Measurements from ENCODE around the gene NT5DC3.
"Not testable (repeated sequence)": the region's sequence is repeated elsewhere in the genome, so short reads cannot be mapped to it uniquely, and the experiment has no call there.

GRCh38 chr12:103809639-103810038 is 31.4 kb downstream of the NT5DC3 start:
- TF ChIP-seq POLR2A (IDR thresholded peaks at IDR 0.05) = not testable (repeated sequence)
- TF ChIP-seq, protein P1, sequence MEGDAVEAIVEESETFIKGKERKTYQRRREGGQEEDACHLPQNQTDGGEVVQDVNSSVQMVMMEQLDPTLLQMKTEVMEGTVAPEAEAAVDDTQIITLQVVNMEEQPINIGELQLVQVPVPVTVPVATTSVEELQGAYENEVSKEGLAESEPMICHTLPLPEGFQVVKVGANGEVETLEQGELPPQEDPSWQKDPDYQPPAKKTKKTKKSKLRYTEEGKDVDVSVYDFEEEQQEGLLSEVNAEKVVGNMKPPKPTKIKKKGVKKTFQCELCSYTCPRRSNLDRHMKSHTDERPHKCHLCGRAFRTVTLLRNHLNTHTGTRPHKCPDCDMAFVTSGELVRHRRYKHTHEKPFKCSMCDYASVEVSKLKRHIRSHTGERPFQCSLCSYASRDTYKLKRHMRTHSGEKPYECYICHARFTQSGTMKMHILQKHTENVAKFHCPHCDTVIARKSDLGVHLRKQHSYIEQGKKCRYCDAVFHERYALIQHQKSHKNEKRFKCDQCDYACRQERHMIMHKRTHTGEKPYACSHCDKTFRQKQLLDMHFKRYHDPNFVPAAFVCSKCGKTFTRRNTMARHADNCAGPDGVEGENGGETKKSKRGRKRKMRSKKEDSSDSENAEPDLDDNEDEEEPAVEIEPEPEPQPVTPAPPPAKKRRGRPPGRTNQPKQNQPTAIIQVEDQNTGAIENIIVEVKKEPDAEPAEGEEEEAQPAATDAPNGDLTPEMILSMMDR (IDR thresholded peaks at IDR 0.05) = not testable (repeated sequence)
